LNCAP (cell line): ENCODE measurements around the gene LMO4.
A peak's percentile ranks its signal among the peaks of the same experiment; 100 is the strongest.

ENCODE experiments used
- CTCF ChIP-seq: fragments of 450-650 bp; IDR thresholded peaks from 2 replicates; pipeline ENCODE4 v1.5.1; 2017; ENCODE audit warnings: mild to moderate bottlenecking

LMO4 gene

DNA sequence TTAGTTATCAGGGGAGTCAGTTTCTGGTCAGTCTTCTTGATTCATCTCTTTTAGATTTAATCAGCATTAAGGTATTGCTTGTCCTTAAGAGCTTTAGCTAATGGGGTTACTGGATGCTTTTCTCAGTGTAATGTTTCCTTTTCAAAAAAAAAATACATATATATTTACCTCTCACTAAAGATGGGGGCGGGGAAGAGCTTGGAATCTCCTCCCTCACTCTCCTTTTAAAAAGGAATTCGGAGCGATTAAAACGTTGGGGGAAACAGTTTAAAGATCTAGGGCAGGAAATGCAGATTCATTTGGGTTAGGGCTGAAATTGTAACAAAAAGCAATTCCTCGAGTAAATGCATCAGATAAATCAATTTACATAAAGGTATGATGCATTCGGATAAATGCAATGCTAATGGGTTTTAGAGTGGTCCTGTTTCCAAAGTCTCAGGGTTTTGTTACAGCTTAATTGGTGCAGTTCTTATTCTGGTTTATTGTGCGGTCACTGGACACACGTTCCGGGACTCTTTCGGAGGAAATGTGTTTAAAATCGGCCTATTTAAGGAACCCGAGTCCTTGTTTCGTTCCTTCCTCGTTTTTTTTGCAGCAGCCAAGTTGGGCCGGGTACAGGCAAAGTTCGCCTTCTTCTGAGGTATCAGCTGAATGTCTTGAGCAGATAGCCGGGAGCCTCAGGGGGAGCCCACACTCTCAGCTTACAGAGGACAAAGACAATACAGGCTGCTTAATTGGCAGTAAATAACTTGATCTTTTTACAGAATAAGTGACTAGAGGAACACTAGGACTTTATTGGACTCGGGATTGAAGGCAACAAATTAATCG is 1.6 kb downstream of the LMO4 start:
- TF ChIP-seq CTCF, result no peak

- no peak for TF ChIP-seq CTCF
These were observed 2.2 kb downstream of the LMO4 start for GRCh38 chr1:87330885-87331364.

DNA sequence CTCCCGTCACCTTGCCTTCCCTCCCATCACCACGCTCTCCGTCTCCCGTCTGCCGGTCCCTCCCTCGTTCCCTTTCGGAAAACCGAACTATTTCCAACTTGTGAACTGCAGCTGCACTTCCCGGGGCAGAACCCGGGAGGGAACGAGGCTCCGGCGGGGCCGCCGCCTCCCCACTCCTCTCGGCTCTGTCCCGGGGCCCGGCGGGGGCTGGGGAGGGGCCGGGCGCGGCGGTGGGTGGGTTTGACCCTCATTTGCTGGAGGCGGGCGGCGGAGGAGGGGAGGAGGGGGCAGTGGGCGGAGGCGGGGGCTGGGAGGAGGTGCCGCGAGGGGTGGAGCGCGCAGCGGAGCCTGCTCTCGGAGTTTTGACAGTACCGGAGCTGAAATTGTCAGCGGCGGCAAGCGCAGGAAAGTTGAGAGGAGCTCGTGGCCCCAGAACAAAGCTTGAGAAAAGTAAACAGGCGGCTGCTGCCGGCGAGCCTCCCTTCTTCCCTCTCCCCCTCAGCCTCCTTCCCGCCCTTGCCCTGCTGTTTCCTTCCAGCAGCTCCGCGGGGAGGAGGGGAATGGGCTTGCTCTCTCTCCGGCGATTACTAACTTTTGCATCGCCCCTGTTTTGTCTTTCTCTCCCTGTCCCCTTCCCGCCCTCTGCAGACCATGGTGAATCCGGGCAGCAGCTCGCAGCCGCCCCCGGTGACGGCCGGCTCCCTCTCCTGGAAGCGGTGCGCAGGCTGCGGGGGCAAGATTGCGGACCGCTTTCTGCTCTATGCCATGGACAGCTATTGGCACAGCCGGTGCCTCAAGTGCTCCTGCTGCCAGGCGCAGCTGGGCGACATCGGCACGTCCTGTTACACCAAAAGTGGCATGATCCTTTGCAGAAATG is 2.9 kb downstream of the LMO4 start:
- peak; percentile 14; the same call in 1 of the 2 replicates for TF ChIP-seq CTCF

DNA sequence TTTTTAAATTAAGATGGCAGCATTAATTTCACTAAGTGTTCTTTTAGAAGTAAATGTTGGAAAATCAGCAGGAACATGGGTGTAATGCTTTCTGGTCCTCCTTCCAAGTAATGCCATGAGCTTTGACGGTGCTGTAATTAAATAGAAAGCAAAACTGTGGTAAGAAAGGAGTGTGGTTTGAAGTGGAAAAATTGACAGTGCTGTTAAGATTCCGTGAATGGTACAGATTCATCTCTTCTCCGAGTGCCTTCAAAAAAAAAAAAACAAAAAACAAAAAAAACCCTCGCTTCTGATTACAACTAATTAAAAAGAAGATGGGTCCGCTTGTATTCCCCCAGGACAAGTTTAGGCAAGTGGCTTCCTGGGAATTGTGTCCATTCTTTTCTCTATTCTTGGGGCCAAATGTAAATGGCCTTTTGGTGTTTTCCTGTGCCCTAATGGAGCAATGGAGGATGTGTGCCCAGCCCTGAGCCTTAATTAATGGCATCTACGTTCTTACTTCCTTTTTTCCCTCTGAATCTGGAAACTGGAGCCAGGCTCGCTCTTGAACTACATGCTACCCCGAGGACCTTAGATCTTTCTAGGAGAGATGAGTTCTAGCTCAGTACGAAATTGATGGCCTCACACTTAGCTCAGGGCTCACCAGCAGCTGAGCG is 5.1 kb downstream of the LMO4 start:
- no peak for TF ChIP-seq CTCF

- no peak for TF ChIP-seq CTCF
These were observed 5.9 kb downstream of the LMO4 start for GRCh38 chr1:87334351-87335174.

DNA sequence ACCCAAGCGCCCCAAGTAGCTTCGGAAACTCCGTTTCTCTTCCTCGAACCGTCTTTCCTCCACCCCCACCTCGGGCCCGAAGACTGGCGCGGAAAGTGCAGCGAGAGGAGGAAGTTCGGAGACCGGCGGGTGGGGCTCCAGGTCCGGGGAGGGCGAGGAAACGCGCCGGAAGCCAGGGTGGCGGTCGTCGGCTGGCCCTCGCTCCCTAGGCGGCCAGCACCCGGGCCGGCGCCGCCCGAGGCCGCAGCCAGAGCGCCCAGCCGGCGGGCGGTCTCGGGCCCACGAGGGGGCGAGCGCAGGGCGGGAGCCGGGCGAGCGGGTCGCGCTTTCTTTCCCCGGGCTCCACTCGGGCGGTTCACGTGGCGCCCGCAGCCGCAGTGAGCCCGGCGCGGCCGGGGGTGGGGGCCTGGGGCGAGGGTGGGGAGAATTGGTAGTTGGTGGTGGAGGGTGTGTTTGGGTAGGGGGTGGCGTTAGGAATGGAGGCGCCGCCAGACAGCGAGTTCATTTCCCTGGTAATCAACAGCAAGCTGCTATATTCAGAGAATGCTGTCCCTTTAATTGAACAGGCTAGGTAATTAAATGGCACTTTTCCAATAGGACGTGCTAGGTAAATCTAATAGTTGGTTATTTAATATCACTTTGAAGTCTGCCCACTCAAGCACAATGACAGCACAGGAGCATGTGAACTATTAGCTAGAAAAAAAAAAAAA is 6.7 kb downstream of the LMO4 start:
- TF ChIP-seq CTCF, result peak; percentile 44
